HCT116 (cell line): ENCODE results near the gene ELOVL4. TPM values are rescaled to one million over a fixed set of nuclear protein-coding genes. Genes with fewer than 3 reads are reported as not detected.

Experiments
- ATAC-seq: fragments of 200-7000 bp; cut with Tn5 transposase; 2 replicates; pipeline ENCODE4 v1.9.1; 2020; ENCODE audit warnings: mild to moderate bottlenecking, moderate library complexity
- BruUV-seq: library from RNA; stranded (reverse); fragments of 400-500 nt; replicated peaks from 2 replicates; lab custom pipeline; 2021; lab: Mats Ljungman, UMichigan
- CTCF ChIA-PET: fragments of 300-600 bp; sonication (Branson Sonifier 250); formaldehyde crosslinking; loops from one replicate; lab custom pipeline; 2021; ENCODE audit warnings: antibody characterized with exemption; lab: Charles Lee
- POLR2A ChIA-PET: fragments of 300-600, 350-600 bp; sonication (Branson Sonifier 250); formaldehyde crosslinking; loops from one replicate; lab custom pipeline; 2021; ENCODE audit warnings: antibody characterized with exemption; lab: Charles Lee
- RAD21 ChIA-PET, 2 experiments: fragments of 300-600 bp; sonication (Branson Sonifier 250); formaldehyde crosslinking; loops; one replicate each; lab custom pipeline; 2023; ENCODE audit warnings: low total read pairs in 2 of 2; ENCODE audit not compliant: uncharacterized antibody in 2 of 2, unreplicated experiment in 2 of 2, low non-redundant PET in 1 of 2; lab: Charles Lee
- DNase-seq: peaks from one replicate; pipeline ENCODE4 v3.0.0-alpha.2; 2010; ENCODE audit warnings: low read depth, low spot score
- H2AFZ ChIP-seq: fragments of 200-600 bp; shearing (Covaris generic), sonication (generic); 2 replicates; pipeline ENCODE4 v1.6.1; 2017; ENCODE audit warnings: low read depth, mixed run types, mixed read lengths, antibody characterized with exemption, low read length; ENCODE audit not compliant: poor library complexity, severe bottlenecking
- H3K27ac ChIP-seq: 2 replicates; pipeline ENCODE4 v1.5.1; 2012; ENCODE audit warnings: low read depth, low read length
- H3K27me3 ChIP-seq: fragments of 200-600 bp; sonication (generic); 2 replicates; pipeline ENCODE4 v1.6.1; 2016; ENCODE audit warnings: mixed run types, low read length, mixed read lengths; ENCODE audit not compliant: insufficient read depth
- H3K36me3 ChIP-seq, 2 experiments: fragments of 200-500 bp in 1 of 2; fragments of 200-600 bp in 1 of 2; sonication (Bioruptor generic) in 1 of 2; sonication (generic) in 1 of 2; 2 replicates each; pipeline versions ENCODE4 v1.5.1 to v1.6.1; 2014 to 2016; ENCODE audit warnings: low read length in 2 of 2, inconsistent platforms in 1 of 2, mixed read lengths in 1 of 2, mixed run types in 1 of 2; ENCODE audit not compliant: insufficient read depth in 2 of 2, control insufficient read depth in 1 of 2
- H3K4me1 ChIP-seq, 2 experiments: fragments of 200-600 bp in 1 of 2; sonication (generic) in 1 of 2; 2 replicates each; pipeline versions ENCODE4 v1.5.1 to v1.6.1; 2012 to 2017; ENCODE audit warnings: low read length in 2 of 2, inconsistent platforms in 1 of 2, mild to moderate bottlenecking in 1 of 2, mixed read lengths in 1 of 2, mixed run types in 1 of 2, moderate library complexity in 1 of 2; ENCODE audit not compliant: insufficient read depth in 2 of 2, control insufficient read depth in 1 of 2
- H3K4me2 ChIP-seq: fragments of 200-600 bp; sonication (generic); 2 replicates; pipeline ENCODE4 v1.6.1; 2017; ENCODE audit warnings: mixed run types, low read length, mixed read lengths
- H3K4me3 ChIP-seq, 2 experiments: fragments of 200-600 bp in 1 of 2; sonication (generic) in 1 of 2; replicated peaks in 1 of 2; 2 replicates each; pipeline ENCODE4 v1.5.1; 2011 to 2016; ENCODE audit warnings: low read length in 2 of 2, control low read depth in 1 of 2, low read depth in 1 of 2, mild to moderate bottlenecking in 1 of 2, mixed read lengths in 1 of 2, mixed run types in 1 of 2
- H3K79me2 ChIP-seq: fragments of 200-600 bp; sonication (generic); 2 replicates; pipeline ENCODE4 v1.6.1; 2017; ENCODE audit warnings: mild to moderate bottlenecking, mixed run types, low read length, moderate library complexity, mixed read lengths; ENCODE audit not compliant: insufficient read depth
- H3K9ac ChIP-seq: fragments of 200-600 bp; sonication (generic); 2 replicates; pipeline ENCODE4 v1.6.1; 2016; ENCODE audit warnings: low read length, mixed read lengths
- H3K9me2 ChIP-seq: fragments of 200-600 bp; sonication (generic), shearing (Covaris generic); 2 replicates; pipeline ENCODE4 v1.6.1; 2017; ENCODE audit warnings: mixed run types, mild to moderate bottlenecking, moderate library complexity; ENCODE audit not compliant: insufficient read depth
- H3K9me3 ChIP-seq, 2 experiments: fragments of 200-500 bp in 1 of 2; fragments of 200-600 bp in 1 of 2; sonication (Bioruptor generic) in 1 of 2; sonication (generic) in 1 of 2; 2 replicates each; pipeline ENCODE4 v1.6.1; 2014 to 2017; ENCODE audit warnings: low read length in 2 of 2, mixed read lengths in 2 of 2, inconsistent platforms in 1 of 2, low read depth in 1 of 2, mild to moderate bottlenecking in 1 of 2, mixed run types in 1 of 2, moderate library complexity in 1 of 2; ENCODE audit not compliant: control insufficient read depth in 1 of 2, insufficient read depth in 1 of 2
- H4K20me1 ChIP-seq: fragments of 200-600 bp; sonication (generic), shearing (Covaris generic); 2 replicates; pipeline ENCODE4 v1.6.1; 2017; ENCODE audit warnings: mixed run types, mild to moderate bottlenecking, moderate library complexity; ENCODE audit not compliant: insufficient read depth
- CBX3 ChIP-seq: IDR thresholded peaks from 2 replicates; pipeline ENCODE4 v1.6.1; 2012; ENCODE audit warnings: low read depth
- CTCF ChIP-seq, 3 experiments: fragments of 200-600 bp in 1 of 3; sonication (generic) in 1 of 3; IDR thresholded peaks in 2 of 3; conservative IDR thresholded peaks in 1 of 3; 2 replicates each; pipeline ENCODE4 v1.5.1; 2012 to 2017; ENCODE audit warnings: low read depth in 2 of 3, low read length in 2 of 3, antibody characterized with exemption in 1 of 3, borderline replicate concordance in 1 of 3, control low read depth in 1 of 3, mild to moderate bottlenecking in 1 of 3, mixed read lengths in 1 of 3, mixed run types in 1 of 3, moderate library complexity in 1 of 3; ENCODE audit not compliant: insufficient read depth in 1 of 3
- RAD21 ChIP-seq: IDR thresholded peaks from 2 replicates; pipeline ENCODE4 v1.6.1; 2012; ENCODE audit warnings: low read depth, mild to moderate bottlenecking
- intact Hi-C: fragments of 100-400 bp; cut with micrococcal nuclease; formaldehyde crosslinking; loops from 2 replicates; pipeline ENCODE4 v1.10.0; 2022
- total RNA-seq: library from RNA; stranded (reverse); gene quantifications from one replicate; pipeline ENCODE4 v1.2.1, GENCODE V29; 2021; ENCODE audit not compliant: unreplicated experiment

ELOVL4 gene
- total RNA-seq, 1 experiment from 2014 or later: not detected

- Histone ChIP-seq H2AFZ (peak overlapping the region; percentile 99), H3K79me2 (no peaks in the 10 kb centered on the region), H3K36me3 (no peaks in the 10 kb centered on the region), H3K4me3 (0 out of 4 replicates have a peak overlapping the region, but pooled peaks have one; percentile 10 to 12), H3K27ac (no peak overlapping the region), H3K9me3 (no peaks in the 10 kb centered on the region), H3K4me2 (peak overlapping the region; percentile 60), H3K9ac (no peak overlapping the region), H3K9me2 (no peaks in the 10 kb centered on the region), H4K20me1 (no peaks in the 10 kb centered on the region), H3K4me1 (peaks cover 0 to 21% of the 10 kb centered on the region in 2 experiments; a peak in 3 of 4 replicates), H3K27me3 (no peaks in the 10 kb centered on the region)
- RAD21 ChIA-PET: interaction anchor here in 1 of 2 experiments (0.6 kb wide), 1 partner anchor 253 kb away, joined by 3 read pairs; no protein-coding TSS in a partner anchor
- BruUV-seq: no TSS peak
- peak; percentile 76 for DNase-seq
- peak; percentile 58 for ATAC-seq
- TF ChIP-seq CTCF (IDR thresholded peaks at IDR 0.05 in 2 of 3, conservative IDR thresholded peaks at IDR 0.05 in 1 of 3; ENCODE audit: borderline replicate concordance in 1 of 3, insufficient read depth in 1 of 3, low read depth in 2 of 3, low read length in 2 of 3) (peak; percentile 50 to 78 (median 77)), RAD21 (peak; percentile 79), CBX3 (no peak)
- CTCF ChIA-PET: interaction anchor here (0.6 to 3.1 kb wide), 22 partner anchors 14 to 972 kb away, joined by 3 to 42 read pairs (median 3); partner anchors contain the start of gene BCKDHB
- intact Hi-C loops: loop anchor here (1.0 to 10.0 kb wide), 5 partner anchors 90 to 633 kb away; partner anchors contain the start of gene HMGN3
- POLR2A ChIA-PET: no interaction called here
Observed at GRCh38 chr6:79868098-79868722, 79.1 kb downstream of the ELOVL4 start.

Other genes starting within 250 kb of the ELOVL4 start
- 46.3 TPM for gene TTK, start 57.1 kb upstream of the ELOVL4 start, total RNA-seq
- 11.2 TPM for gene BCKDHB, start 159.1 kb upstream of the ELOVL4 start, total RNA-seq